Transverse colon (tissue), 4 donors: ENCODE results near the gene RPS6KA3. TPM values are rescaled to one million over a fixed set of nuclear protein-coding genes. Genes with fewer than 3 reads are reported as not detected.
"Not testable (repeated sequence)": the region's sequence is repeated elsewhere in the genome, so short reads cannot be mapped to it uniquely, and the experiment has no call there.

ENCODE experiments used
- DNase-seq: peaks from one replicate; pipeline ENCODE4 v3.0.0-alpha.2; 2019
- H3K27ac ChIP-seq, 4 donors: fragments of 200-600 bp; sonication (generic); 2 replicates each; pipeline ENCODE4 v1.5.1; 2016 to 2018; ENCODE audit warnings: inconsistent platforms in 4 of 4
- H3K27me3 ChIP-seq: fragments of 200-600 bp; sonication (generic); 2 replicates; pipeline ENCODE4 v1.5.1; 2017; ENCODE audit warnings: inconsistent platforms
- H3K36me3 ChIP-seq, 4 donors: fragments of 200-600 bp; sonication (generic); 2 replicates each; pipeline ENCODE4 v1.5.1; 2017 to 2019; ENCODE audit warnings: inconsistent platforms in 4 of 4
- H3K4me1 ChIP-seq, 4 donors: fragments of 200-600 bp; sonication (generic); 2 replicates each; pipeline ENCODE4 v1.5.1; 2017 to 2020; ENCODE audit warnings: inconsistent platforms in 4 of 4
- H3K4me3 ChIP-seq, 4 donors: fragments of 200-600 bp; sonication (generic); 1 replicate in 1 of 4; 2 replicates in 3 of 4; pipeline versions ENCODE4 v1.5.1 to v1.6.1; 2017 to 2019; ENCODE audit warnings: inconsistent platforms in 4 of 4
- H3K9me3 ChIP-seq, 2 donors: fragments of 200-600 bp; sonication (generic); 2 replicates each; pipeline ENCODE4 v1.5.1; 2017 to 2019; ENCODE audit warnings: inconsistent platforms in 2 of 2
- EP300 ChIP-seq: sonication (generic); formaldehyde crosslinking; IDR thresholded peaks from one replicate; pipeline ENCODE4 v1.6.1; 2017; ENCODE audit warnings: antibody characterized with exemption, low read depth
- POLR2A ChIP-seq: fragments of 450-650 bp; IDR thresholded peaks from one replicate; pipeline ENCODE4 v1.6.1; 2016; ENCODE audit warnings: antibody characterized with exemption, mild to moderate bottlenecking, moderate library complexity
- POLR2AphosphoS5 ChIP-seq, 3 donors: sonication (generic); formaldehyde crosslinking; IDR thresholded peaks; one replicate each; pipeline ENCODE4 v1.6.1; 2016; ENCODE audit warnings: antibody characterized with exemption in 3 of 3
- whole genome bisulfite sequencing, 2 donors: methylation state at CpG; one replicate each; pipeline ENCODE4 v1.1.5; 2018; ENCODE audit warnings: low coverage in 1 of 2; 5-methylcytosine and 5-hydroxymethylcytosine counted together
- in situ Hi-C, 4 donors: fragments of 200-750 bp; cut with MboI; loops; one replicate each; pipeline versions ENCODE4 v1.15.0 to v1.15.1; 2017; ENCODE audit warnings: low sequenced_read_pairs in 3 of 4, low pct_ligation_motif_present in 1 of 4, low pct_unique_long_range_greater_than_20kb in 1 of 4
- intact Hi-C: fragments of 100-400 bp; cut with DNase I; formaldehyde crosslinking; loops from one replicate; pipeline ENCODE4 v1.15.1; 2023; ENCODE audit warnings: low total_unique reads
- total RNA-seq, 4 donors: library from RNA; depleted of rRNA; stranded (reverse); fragments of >200 nt; gene quantifications; one replicate each; pipeline ENCODE4 v1.1.0, GENCODE V29; 2016
- TF ChIP-seq, protein P1 (sequence below), 5 experiments: fragments of 200-600 bp in 3 of 5; fragments of 450-650 bp in 2 of 5; sonication (generic) in 3 of 5; IDR thresholded peaks; 1 replicate in 2 of 5; 2 replicates in 3 of 5; pipeline ENCODE4 v1.5.1; 2016 to 2017; ENCODE audit warnings: antibody characterized with exemption in 5 of 5, inconsistent platforms in 3 of 5, mild to moderate bottlenecking in 2 of 5, moderate library complexity in 1 of 5

RPS6KA3 gene
- total RNA-seq, 4 donors from 2014 or later: 28.7 to 73.0 (median 49.8) TPM

DNA sequence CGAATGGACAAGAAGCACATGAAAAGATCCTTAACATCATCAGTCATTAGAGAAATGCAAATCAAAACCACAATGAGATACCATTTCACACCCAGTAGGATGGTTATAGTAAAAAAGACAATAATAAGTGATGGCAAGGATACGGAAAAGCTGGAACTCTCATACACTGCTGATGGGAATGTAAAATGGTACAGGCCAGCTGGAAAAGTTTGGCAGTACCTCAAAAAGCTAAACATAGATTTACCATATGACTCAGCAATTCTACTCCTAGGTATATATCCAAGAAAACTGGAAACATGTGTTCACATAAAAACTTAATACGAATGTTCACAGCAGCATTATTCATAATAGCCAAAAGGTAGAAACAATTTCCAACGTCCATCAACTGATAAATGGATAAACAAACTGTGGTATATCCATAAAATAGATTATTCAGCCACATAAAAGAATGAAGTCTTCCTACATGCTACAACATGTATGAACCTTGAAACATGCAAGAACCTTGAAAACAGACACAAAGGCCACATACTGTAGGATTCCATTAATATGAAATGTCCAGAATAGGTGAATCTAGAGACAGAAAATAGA, 11.9 kb downstream of the RPS6KA3 start:
- Histone ChIP-seq H3K9me3 (no peaks in the 10 kb centered on the region), H3K36me3 (no peaks in the 10 kb centered on the region), H3K4me3 (no peak overlapping the region), H3K27ac (no peak overlapping the region), H3K4me1 (peaks cover 5 to 23% (median 7%) of the 10 kb centered on the region in 4 donors), H3K27me3 (no peaks in the 10 kb centered on the region)
- WGBS, 2 donors: 73% methylated on average over 4 of the region's 4 CpGs; no CpG with 5 or more reads in 1 of the 2 donors
- intact Hi-C loops: loop anchor here (5.0 kb wide), 1 partner anchor 187 kb away; no protein-coding TSS in a partner anchor
- DNase-seq: no peak
- no peak for TF ChIP-seq EP300
- TF ChIP-seq POLR2AphosphoS5 (IDR thresholded peaks at IDR 0.05): no peak
- TF ChIP-seq, protein P1, sequence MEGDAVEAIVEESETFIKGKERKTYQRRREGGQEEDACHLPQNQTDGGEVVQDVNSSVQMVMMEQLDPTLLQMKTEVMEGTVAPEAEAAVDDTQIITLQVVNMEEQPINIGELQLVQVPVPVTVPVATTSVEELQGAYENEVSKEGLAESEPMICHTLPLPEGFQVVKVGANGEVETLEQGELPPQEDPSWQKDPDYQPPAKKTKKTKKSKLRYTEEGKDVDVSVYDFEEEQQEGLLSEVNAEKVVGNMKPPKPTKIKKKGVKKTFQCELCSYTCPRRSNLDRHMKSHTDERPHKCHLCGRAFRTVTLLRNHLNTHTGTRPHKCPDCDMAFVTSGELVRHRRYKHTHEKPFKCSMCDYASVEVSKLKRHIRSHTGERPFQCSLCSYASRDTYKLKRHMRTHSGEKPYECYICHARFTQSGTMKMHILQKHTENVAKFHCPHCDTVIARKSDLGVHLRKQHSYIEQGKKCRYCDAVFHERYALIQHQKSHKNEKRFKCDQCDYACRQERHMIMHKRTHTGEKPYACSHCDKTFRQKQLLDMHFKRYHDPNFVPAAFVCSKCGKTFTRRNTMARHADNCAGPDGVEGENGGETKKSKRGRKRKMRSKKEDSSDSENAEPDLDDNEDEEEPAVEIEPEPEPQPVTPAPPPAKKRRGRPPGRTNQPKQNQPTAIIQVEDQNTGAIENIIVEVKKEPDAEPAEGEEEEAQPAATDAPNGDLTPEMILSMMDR (IDR thresholded peaks at IDR 0.05): no peak
- TF ChIP-seq POLR2A: no peak
- in situ Hi-C loops: loop anchor here in 2 of 4 donors (10.0 to 25.0 kb wide), 2 partner anchors 182 to 190 kb away; no protein-coding TSS in a partner anchor

DNA sequence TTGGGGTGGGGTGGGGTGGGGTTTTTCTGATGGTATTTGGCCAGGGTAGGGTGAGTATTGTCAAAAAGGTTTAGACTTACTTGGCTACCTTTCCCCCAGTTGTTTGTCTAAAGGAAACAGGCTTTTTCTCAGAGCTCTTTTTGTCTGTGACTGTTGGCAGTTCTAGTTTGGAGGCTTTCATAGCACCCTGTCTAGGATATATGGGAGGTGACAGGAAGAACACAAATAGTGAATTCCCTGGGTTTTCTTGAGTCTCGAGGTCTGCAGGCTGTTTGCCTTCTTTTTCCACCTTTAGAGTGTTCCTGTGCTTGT, 13.5 kb downstream of the RPS6KA3 start:
- Histone ChIP-seq H3K4me1 (peaks cover 5 to 20% (median 7%) of the 10 kb centered on the region in 4 donors), H3K36me3 (no peaks in the 10 kb centered on the region), H3K4me3 (no peak overlapping the region), H3K27ac (peak overlapping the region; percentile 36 to 62 (median 52)), H3K9me3 (no peaks in the 10 kb centered on the region), H3K27me3 (no peaks in the 10 kb centered on the region)
- intact Hi-C loops: loop anchor here (5.0 kb wide), 1 partner anchor 189 kb away; no protein-coding TSS in a partner anchor
- in situ Hi-C loops: loop anchor here in 2 of 4 donors (10.0 to 25.0 kb wide), 2 partner anchors 184 to 192 kb away; no protein-coding TSS in a partner anchor
- no peak for DNase-seq
- 18% methylated on average over 1 of the region's 1 CpG; no CpG with 5 or more reads in 1 of the 2 donors for WGBS, 2 donors
- TF ChIP-seq, protein P1 (IDR thresholded peaks at IDR 0.05): peak in 1 of 5 experiments; percentile 1
- TF ChIP-seq POLR2A: no peak

DNA sequence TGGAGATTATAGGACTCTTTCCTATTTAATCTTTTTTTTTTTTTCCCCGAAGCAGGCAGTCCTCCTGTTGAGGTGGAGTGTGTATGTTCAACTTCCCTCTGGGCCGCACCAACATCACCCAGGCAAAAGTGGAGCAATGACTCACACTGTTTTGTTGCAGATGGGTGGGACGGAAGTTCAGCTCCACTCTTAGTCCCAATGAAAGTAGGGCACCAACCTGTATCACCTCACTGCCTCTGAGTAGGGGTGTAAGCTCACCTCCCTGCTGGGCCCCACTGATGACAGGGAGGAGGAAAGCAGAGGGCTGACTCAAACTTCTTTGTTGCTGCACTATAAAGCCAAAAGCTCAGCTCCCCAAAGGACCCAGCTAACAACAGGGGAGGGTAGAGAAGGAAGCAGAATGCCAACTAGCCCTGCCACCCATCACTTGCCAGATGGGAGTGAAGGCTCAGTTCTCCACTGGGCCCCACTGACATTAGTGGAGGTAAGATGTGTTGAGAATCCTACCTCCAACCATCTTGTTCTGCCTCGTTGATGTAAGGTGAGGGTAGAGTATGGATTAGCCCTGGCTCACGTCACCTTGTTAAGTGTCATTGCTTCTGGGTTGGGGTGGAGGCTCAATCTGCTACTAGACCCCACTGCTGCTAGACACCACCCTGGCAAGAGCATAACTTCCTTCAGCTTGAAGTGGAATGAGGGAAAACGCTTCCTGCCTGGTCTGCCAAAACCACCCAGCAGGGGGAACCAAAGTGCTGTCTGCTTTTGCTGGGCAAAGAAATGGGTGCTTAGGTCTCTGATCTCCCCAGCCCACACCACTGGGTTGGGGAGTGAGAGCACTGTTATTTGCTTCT, 14.1 kb downstream of the RPS6KA3 start:
- DNase-seq: peak; percentile 81
- Histone ChIP-seq H3K27ac (peak overlapping the region; percentile 36 to 62 (median 55)), H3K4me3 (no peak overlapping the region), H3K4me1 (peaks cover 5 to 20% (median 7%) of the 10 kb centered on the region in 4 donors), H3K9me3 (no peaks in the 10 kb centered on the region), H3K36me3 (no peaks in the 10 kb centered on the region), H3K27me3 (no peaks in the 10 kb centered on the region)
- in situ Hi-C loops: loop anchor here in 2 of 4 donors (10.0 to 25.0 kb wide), 2 partner anchors 185 to 192 kb away; no protein-coding TSS in a partner anchor
- intact Hi-C loops: loop anchor here (5.0 kb wide), 1 partner anchor 190 kb away; no protein-coding TSS in a partner anchor
- TF ChIP-seq POLR2AphosphoS5 (IDR thresholded peaks at IDR 0.05) (no peak), EP300 (no peak), POLR2A (no peak)
- TF ChIP-seq, protein P1 (IDR thresholded peaks at IDR 0.05): peak; percentile 46 to 65 (median 56)
- 59% methylated on average over 6 of the region's 6 CpGs; no CpG with 5 or more reads in 1 of the 2 donors for WGBS, 2 donors

GRCh38 chrX:20251691-20252090, 15.0 kb downstream of the RPS6KA3 start:
- intact Hi-C loops (loop anchor here (5.0 kb wide), 1 partner anchor 191 kb away; no protein-coding TSS in a partner anchor), in situ Hi-C loops (loop anchor here in 2 of 4 donors (10.0 to 25.0 kb wide), 2 partner anchors 186 to 193 kb away; no protein-coding TSS in a partner anchor)

DNA sequence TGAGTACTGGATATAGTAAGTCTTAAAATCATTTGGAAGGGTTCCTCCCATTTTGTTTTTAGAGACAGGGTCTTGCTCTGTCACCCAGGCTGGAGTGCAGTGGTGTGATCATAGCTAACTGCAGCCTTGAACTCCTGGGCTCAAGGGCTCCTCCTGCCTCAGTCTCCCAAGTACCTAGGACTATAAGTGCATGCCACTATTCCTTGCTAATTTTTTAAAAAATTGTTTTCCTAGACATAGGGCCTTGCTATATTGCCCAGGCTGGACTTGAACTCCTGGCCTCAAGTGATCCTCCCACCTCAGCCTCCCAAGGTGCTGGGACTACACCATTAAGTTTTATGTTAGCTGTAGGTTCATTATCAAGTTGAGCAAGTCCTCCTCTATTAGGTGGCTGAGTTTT, 16.6 kb downstream of the RPS6KA3 start:
- not testable (repeated sequence) for DNase-seq, H3K4me3 ChIP-seq, H3K36me3 ChIP-seq, H3K27me3 ChIP-seq, H3K27ac ChIP-seq, H3K9me3 ChIP-seq
- in situ Hi-C loops (loop anchor here in 2 of 4 donors (10.0 to 25.0 kb wide), 2 partner anchors 187 to 195 kb away; no protein-coding TSS in a partner anchor), intact Hi-C loops (loop anchor here (5.0 kb wide), 1 partner anchor 192 kb away; no protein-coding TSS in a partner anchor)
- H3K4me1 ChIP-seq: peaks cover 5 to 23% (median 7%) of the 10 kb centered on the region in 4 donors

More at GRCh38 chrX:20251691-20252090, 15.0 kb downstream of the RPS6KA3 start:
- Histone ChIP-seq H3K9me3 (no peaks in the 10 kb centered on the region), H3K27ac (no peak overlapping the region), H3K36me3 (no peaks in the 10 kb centered on the region), H3K4me1 (peaks cover 5 to 20% (median 7%) of the 10 kb centered on the region in 4 donors), H3K27me3 (no peaks in the 10 kb centered on the region), H3K4me3 (no peak overlapping the region)
- TF ChIP-seq, protein P1 (IDR thresholded peaks at IDR 0.05): no peak
- TF ChIP-seq EP300: no peak
- no peak for TF ChIP-seq POLR2A
- no peak for TF ChIP-seq POLR2AphosphoS5 (IDR thresholded peaks at IDR 0.05)
- DNase-seq: no peak
